Loucy (cell line): ENCODE results near the gene NHLRC4.

Experiments
- H2AFZ ChIP-seq: fragments of 200-600 bp; sonication (generic); 2 replicates; pipeline ENCODE4 v1.6.0; 2016; ENCODE audit warnings: antibody characterized with exemption, mild to moderate bottlenecking, low read length, moderate library complexity
- H3F3A ChIP-seq: fragments of 200-600 bp; 2 replicates; pipeline ENCODE4 v1.6.0; 2016; ENCODE audit warnings: antibody characterized with exemption, low read depth, mild to moderate bottlenecking
- H3K27me3 ChIP-seq: fragments of 200-600 bp; sonication (generic); 2 replicates; pipeline ENCODE4 v1.6.1; 2014; ENCODE audit warnings: low read length, mild to moderate bottlenecking; ENCODE audit not compliant: insufficient read depth, poor library complexity, severe bottlenecking
- H3K36me3 ChIP-seq: fragments of 200-600 bp; sonication (generic); 2 replicates; pipeline ENCODE4 v1.6.1; 2016; ENCODE audit warnings: low read length; ENCODE audit not compliant: insufficient read depth
- H3K4me1 ChIP-seq: fragments of 200-600 bp; sonication (generic); 2 replicates; pipeline ENCODE4 v1.5.1; 2014; ENCODE audit warnings: low read length, mild to moderate bottlenecking; ENCODE audit not compliant: insufficient read depth, poor library complexity, severe bottlenecking
- H3K4me2 ChIP-seq: fragments of 200-600 bp; sonication (generic); 2 replicates; pipeline ENCODE4 v1.6.0; 2014; ENCODE audit warnings: antibody characterized with exemption, low read length, low read depth, mild to moderate bottlenecking; ENCODE audit not compliant: poor library complexity, severe bottlenecking
- H3K4me3 ChIP-seq: fragments of 200-600 bp; sonication (generic); 2 replicates; pipeline ENCODE4 v1.5.1; 2014; ENCODE audit warnings: low read length, mild to moderate bottlenecking, mixed read lengths; ENCODE audit not compliant: poor library complexity, severe bottlenecking
- H3K79me2 ChIP-seq: fragments of 200-600 bp; sonication (generic); 2 replicates; pipeline ENCODE4 v1.6.1; 2014; ENCODE audit warnings: low read length; ENCODE audit not compliant: insufficient read depth
- H3K9ac ChIP-seq: fragments of 200-600 bp; sonication (generic); 2 replicates; pipeline ENCODE4 v1.6.0; 2014; ENCODE audit warnings: mild to moderate bottlenecking, low read depth, low read length, moderate library complexity; ENCODE audit not compliant: poor library complexity, severe bottlenecking
- H3K9me2 ChIP-seq: fragments of 200-600 bp; sonication (generic); replicated peaks from 2 replicates; pipeline ENCODE4 v1.6.1; 2016; ENCODE audit warnings: low read depth, low read length, mixed read lengths
- H3K9me3 ChIP-seq: fragments of 200-600 bp; sonication (generic); 2 replicates; pipeline ENCODE4 v1.6.1; 2014; ENCODE audit warnings: mild to moderate bottlenecking, antibody characterized with exemption, low read length, low read depth; ENCODE audit not compliant: insufficient read depth
- H4K20me1 ChIP-seq: fragments of 200-600 bp; sonication (generic); 2 replicates; pipeline ENCODE4 v1.6.0; 2014; ENCODE audit warnings: antibody characterized with exemption, low read length, mild to moderate bottlenecking; ENCODE audit not compliant: insufficient read depth, poor library complexity, severe bottlenecking
- CTCF ChIP-seq: fragments of 200-600 bp; sonication (generic); conservative IDR thresholded peaks from 2 replicates; pipeline ENCODE4 v1.5.1; 2014; ENCODE audit warnings: mild to moderate bottlenecking, antibody characterized with exemption, low read length
- EZH2phosphoT487 ChIP-seq: fragments of 200-600 bp; IDR thresholded peaks from 2 replicates; pipeline ENCODE4 v1.6.1; 2018; ENCODE audit warnings: antibody characterized with exemption, mild to moderate bottlenecking, moderate library complexity, borderline replicate concordance

Gene NHLRC4

GRCh38 chr16:578232-578869, 11.5 kb downstream of the NHLRC4 start:
- no peaks in the 10 kb centered on the region for H3F3A ChIP-seq
- no peaks in the 10 kb centered on the region for H4K20me1 ChIP-seq
- H3K36me3 ChIP-seq, result no peaks in the 10 kb centered on the region
- no peak overlapping the region for H3K9ac ChIP-seq
- H3K9me2 ChIP-seq, result no peaks in the 10 kb centered on the region
- no peak overlapping the region for H2AFZ ChIP-seq
- peaks cover 14% of the 10 kb centered on the region for H3K4me1 ChIP-seq
- no peaks in the 10 kb centered on the region for H3K9me3 ChIP-seq
- H3K27me3 ChIP-seq, result no peaks in the 10 kb centered on the region
- no peak overlapping the region for H3K4me2 ChIP-seq
- H3K4me3 ChIP-seq, result no peak overlapping the region
- H3K79me2 ChIP-seq, result no peaks in the 10 kb centered on the region
- TF ChIP-seq EZH2phosphoT487 (no peak), CTCF (no peak)

GRCh38 chr16:578870-579405, 12.1 kb downstream of the NHLRC4 start:
- no peaks in the 10 kb centered on the region for H4K20me1 ChIP-seq
- no peak overlapping the region for H3K4me3 ChIP-seq
- TF ChIP-seq CTCF (peak; percentile 34), EZH2phosphoT487 (no peak)
- no peaks in the 10 kb centered on the region for H3K9me2 ChIP-seq
- no peaks in the 10 kb centered on the region for H3F3A ChIP-seq
- H3K27me3 ChIP-seq, result no peaks in the 10 kb centered on the region
- no peaks in the 10 kb centered on the region for H3K79me2 ChIP-seq
- no peaks in the 10 kb centered on the region for H3K9me3 ChIP-seq
- no peak overlapping the region for H2AFZ ChIP-seq
- peaks cover 14% of the 10 kb centered on the region for H3K4me1 ChIP-seq
- H3K9ac ChIP-seq, result no peak overlapping the region
- no peaks in the 10 kb centered on the region for H3K36me3 ChIP-seq
- H3K4me2 ChIP-seq, result no peak overlapping the region

- H3K9ac ChIP-seq, result no peak overlapping the region
- H2AFZ ChIP-seq, result no peak overlapping the region
- no peaks in the 10 kb centered on the region for H3K27me3 ChIP-seq
- no peak for TF ChIP-seq CTCF
- no peak for TF ChIP-seq EZH2phosphoT487
- H3K9me2 ChIP-seq, result no peaks in the 10 kb centered on the region
- no peaks in the 10 kb centered on the region for H3K36me3 ChIP-seq
- H3K4me3 ChIP-seq, result no peak overlapping the region
- no peaks in the 10 kb centered on the region for H3K79me2 ChIP-seq
- no peak overlapping the region for H3K4me2 ChIP-seq
- no peaks in the 10 kb centered on the region for H3K9me3 ChIP-seq
- H4K20me1 ChIP-seq, result no peaks in the 10 kb centered on the region
- H3F3A ChIP-seq, result no peaks in the 10 kb centered on the region
- peaks cover 14% of the 10 kb centered on the region for H3K4me1 ChIP-seq
These were observed 13.5 kb downstream of the NHLRC4 start for GRCh38 chr16:580141-580945.
